ENCODE data around the gene DPP6. TPM values are rescaled to one million over a fixed set of nuclear protein-coding genes. Genes with fewer than 3 reads are reported as not detected.

Gene DPP6
- total RNA-seq, 1 donor from 2014 or later = not detected

GRCh38 chr7:154591544-154591943, 539.3 kb downstream of the DPP6 start:
- DNase-seq (ENCODE audit: low spot score) = no peak

- DNase-seq (ENCODE audit: low spot score) = no peak
Observed at GRCh38 chr7:154592388-154592787, 540.2 kb downstream of the DPP6 start.

- no peak for DNase-seq (ENCODE audit: low spot score)
Observed at GRCh38 chr7:154598396-154598795, 546.2 kb downstream of the DPP6 start.

- DNase-seq (ENCODE audit: low spot score) = no peak
Observed at GRCh38 chr7:154598864-154599263, 546.7 kb downstream of the DPP6 start.

GRCh38 chr7:154610903-154611302, 558.7 kb downstream of the DPP6 start:
- DNase-seq (ENCODE audit: low spot score) = no peak

GRCh38 chr7:154613811-154614210, 561.6 kb downstream of the DPP6 start:
- no peak for DNase-seq (ENCODE audit: low spot score)

GRCh38 chr7:154620141-154620755, 568.0 kb downstream of the DPP6 start:
- DNase-seq (ENCODE audit: low spot score) = no peak

GRCh38 chr7:154623399-154623798, 571.2 kb downstream of the DPP6 start:
- DNase-seq (ENCODE audit: low spot score) = no peak

- DNase-seq (ENCODE audit: low spot score) = no peak
Observed at GRCh38 chr7:154627646-154628290, 575.6 kb downstream of the DPP6 start.

- DNase-seq (ENCODE audit: low spot score) = no peak
Observed at GRCh38 chr7:154628556-154628955, 576.4 kb downstream of the DPP6 start.

- DNase-seq (ENCODE audit: low spot score) = no peak
Observed at GRCh38 chr7:154631162-154631561, 579.0 kb downstream of the DPP6 start.

GRCh38 chr7:154633641-154634040, 581.4 kb downstream of the DPP6 start:
- no peak for DNase-seq (ENCODE audit: low spot score)

- DNase-seq (ENCODE audit: low spot score) = no peak
Observed at GRCh38 chr7:154638286-154638685, 586.1 kb downstream of the DPP6 start.

GRCh38 chr7:154640266-154640865, 588.2 kb downstream of the DPP6 start:
- no peak for DNase-seq (ENCODE audit: low spot score)

GRCh38 chr7:154640917-154641316, 588.7 kb downstream of the DPP6 start:
- DNase-seq (ENCODE audit: low spot score) = no peak

- DNase-seq (ENCODE audit: low spot score) = no peak
Observed at GRCh38 chr7:154644366-154644765, 592.2 kb downstream of the DPP6 start.

- DNase-seq (ENCODE audit: low spot score) = no peak
Observed at GRCh38 chr7:154646126-154647013, 594.2 kb downstream of the DPP6 start.

GRCh38 chr7:154647625-154648024, 595.4 kb downstream of the DPP6 start:
- DNase-seq (ENCODE audit: low spot score) = no peak

GRCh38 chr7:154649015-154649414, 596.8 kb downstream of the DPP6 start:
- no peak for DNase-seq (ENCODE audit: low spot score)

GRCh38 chr7:154649434-154649833, 597.2 kb downstream of the DPP6 start:
- DNase-seq (ENCODE audit: low spot score) = no peak

- DNase-seq (ENCODE audit: low spot score) = no peak
Observed at GRCh38 chr7:154650275-154650674, 598.1 kb downstream of the DPP6 start.

- DNase-seq (ENCODE audit: low spot score) = no peak
Observed at GRCh38 chr7:154651501-154651900, 599.3 kb downstream of the DPP6 start.

Data from ureter (tissue), 1 donor.